WTC11 (cell line): ENCODE results near the gene SPTB. TPM values are rescaled to one million over a fixed set of nuclear protein-coding genes. Genes with fewer than 3 reads are reported as not detected.
A peak's percentile ranks its signal among the peaks of the same experiment; 100 is the strongest.

Experiments
- ATAC-seq: fragments of 200-7000 bp; cut with Tn5 transposase; 2 replicates; pipeline ENCODE4 v1.10.0; 2021; ENCODE audit warnings: mild to moderate bottlenecking, moderate library complexity
- CTCF ChIA-PET: fragments of 300-600 bp; sonication (Branson Sonifier 250); formaldehyde crosslinking; loops from one replicate; lab custom pipeline; 2021; ENCODE audit warnings: antibody characterized with exemption; lab: Charles Lee
- POLR2A ChIA-PET: fragments of 350-600 bp; sonication (Branson Sonifier 250); formaldehyde crosslinking; loops from one replicate; lab custom pipeline; 2021; ENCODE audit warnings: antibody characterized with exemption; lab: Charles Lee
- DNase-seq: peaks from one replicate; pipeline ENCODE4 v3.0.0; 2021; ENCODE audit warnings: low spot score
- H3K27ac Mint-ChIP-seq: 2 replicates; pipeline ENCODE4 v1.8.0; 2021; ENCODE audit warnings: mixed read lengths
- H3K27me3 Mint-ChIP-seq: 2 replicates; pipeline ENCODE4 v1.8.0; 2021; ENCODE audit warnings: low read depth, mild to moderate bottlenecking, moderate library complexity, mixed read lengths
- H3K36me3 Mint-ChIP-seq: 2 replicates; pipeline ENCODE4 v1.8.0; 2021; ENCODE audit warnings: mixed read lengths
- H3K4me1 Mint-ChIP-seq: 2 replicates; pipeline ENCODE4 v1.8.0; 2022; ENCODE audit warnings: mixed read lengths
- H3K4me3 Mint-ChIP-seq: 2 replicates; pipeline ENCODE4 v1.8.0; 2021; ENCODE audit warnings: mild to moderate bottlenecking, moderate library complexity, mixed read lengths
- H3K9me3 Mint-ChIP-seq: 2 replicates; pipeline ENCODE4 v1.8.0; 2021; ENCODE audit warnings: mixed read lengths
- NR3C1 ChIP-seq: sonication (generic); formaldehyde crosslinking; conservative IDR thresholded peaks from 2 replicates; pipeline ENCODE4 v1.8.1; 2023; ENCODE audit warnings: low read depth, mild to moderate bottlenecking, missing genetic modification reagents
- PRRX2 ChIP-seq: fragments of 250-450 bp; sonication (Bioruptor Pico); IDR thresholded peaks from 2 replicates; pipeline ENCODE4 v1.8.0; 2021; ENCODE audit warnings: mild to moderate bottlenecking
- STAT6 ChIP-seq: sonication (generic); formaldehyde crosslinking; conservative IDR thresholded peaks from 2 replicates; pipeline ENCODE4 v1.8.1; 2023; ENCODE audit warnings: mild to moderate bottlenecking, low read depth, missing genetic modification reagents, moderate library complexity
- TEAD1 ChIP-seq: sonication (generic); formaldehyde crosslinking; IDR thresholded peaks from 2 replicates; pipeline ENCODE4 v1.8.0; 2022; ENCODE audit warnings: mild to moderate bottlenecking, missing genetic modification reagents
- ZBTB43 ChIP-seq: sonication (generic); formaldehyde crosslinking; IDR thresholded peaks from 2 replicates; pipeline ENCODE4 v1.8.1; 2023; ENCODE audit warnings: mild to moderate bottlenecking, missing genetic modification reagents
- total RNA-seq: library from RNA; stranded (reverse); gene quantifications from 3 replicates; pipeline ENCODE4 v1.2.3, GENCODE V29; 2021
- TF ChIP-seq, protein P1 (sequence below): sonication (generic); formaldehyde crosslinking; IDR thresholded peaks from 2 replicates; pipeline ENCODE4 v1.8.0; 2023; ENCODE audit warnings: mild to moderate bottlenecking, missing genetic modification reagents
- TF ChIP-seq, protein P2 (sequence below): sonication (generic); formaldehyde crosslinking; IDR thresholded peaks from 2 replicates; pipeline ENCODE4 v1.8.1; 2023; ENCODE audit warnings: mild to moderate bottlenecking, missing genetic modification reagents
- TF ChIP-seq, protein P3 (sequence below): fragments of 250-450 bp; sonication (Bioruptor Pico); IDR thresholded peaks from 2 replicates; pipeline ENCODE4 v1.9.0; 2021; ENCODE audit warnings: mild to moderate bottlenecking, borderline replicate concordance

Gene SPTB
- total RNA-seq, 1 experiment from 2014 or later, result 3.2 TPM

DNA sequence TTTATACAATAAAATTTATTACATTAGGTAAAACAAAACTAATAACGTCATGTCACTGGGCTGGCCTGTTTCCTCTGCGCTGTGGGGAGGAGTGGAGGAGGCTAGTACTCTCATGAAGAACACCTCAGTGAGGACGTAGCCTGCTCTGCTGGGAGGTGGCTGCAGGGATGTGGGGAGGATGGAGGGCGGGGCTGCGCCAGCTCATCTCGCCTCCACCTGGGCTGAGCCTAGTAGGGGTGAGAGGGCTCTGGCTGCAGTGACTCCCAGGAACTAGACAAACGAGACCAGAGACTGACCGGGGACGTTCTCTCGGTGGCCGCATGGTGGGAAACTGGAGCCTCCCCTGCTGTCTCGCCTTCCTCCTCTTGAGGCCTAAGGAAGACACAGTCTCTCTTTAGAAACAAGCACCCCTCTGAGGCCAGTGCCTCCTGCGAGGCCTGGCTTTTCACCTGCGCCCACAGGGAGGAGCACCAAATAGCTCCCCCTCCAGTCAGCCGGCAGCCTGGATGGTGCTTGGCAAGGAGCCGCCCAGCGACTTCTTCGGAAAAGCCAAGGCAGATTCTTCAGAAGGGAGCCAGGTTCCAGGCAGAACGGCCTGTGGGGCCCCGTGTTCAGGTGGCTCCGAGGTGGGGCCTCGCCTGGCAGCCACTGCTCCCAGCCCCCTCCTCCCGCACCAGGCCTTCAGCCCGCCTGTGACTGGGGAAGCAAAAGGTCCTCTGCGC, 113.1 kb downstream of the SPTB start (continued):
- TF ChIP-seq, protein P1, sequence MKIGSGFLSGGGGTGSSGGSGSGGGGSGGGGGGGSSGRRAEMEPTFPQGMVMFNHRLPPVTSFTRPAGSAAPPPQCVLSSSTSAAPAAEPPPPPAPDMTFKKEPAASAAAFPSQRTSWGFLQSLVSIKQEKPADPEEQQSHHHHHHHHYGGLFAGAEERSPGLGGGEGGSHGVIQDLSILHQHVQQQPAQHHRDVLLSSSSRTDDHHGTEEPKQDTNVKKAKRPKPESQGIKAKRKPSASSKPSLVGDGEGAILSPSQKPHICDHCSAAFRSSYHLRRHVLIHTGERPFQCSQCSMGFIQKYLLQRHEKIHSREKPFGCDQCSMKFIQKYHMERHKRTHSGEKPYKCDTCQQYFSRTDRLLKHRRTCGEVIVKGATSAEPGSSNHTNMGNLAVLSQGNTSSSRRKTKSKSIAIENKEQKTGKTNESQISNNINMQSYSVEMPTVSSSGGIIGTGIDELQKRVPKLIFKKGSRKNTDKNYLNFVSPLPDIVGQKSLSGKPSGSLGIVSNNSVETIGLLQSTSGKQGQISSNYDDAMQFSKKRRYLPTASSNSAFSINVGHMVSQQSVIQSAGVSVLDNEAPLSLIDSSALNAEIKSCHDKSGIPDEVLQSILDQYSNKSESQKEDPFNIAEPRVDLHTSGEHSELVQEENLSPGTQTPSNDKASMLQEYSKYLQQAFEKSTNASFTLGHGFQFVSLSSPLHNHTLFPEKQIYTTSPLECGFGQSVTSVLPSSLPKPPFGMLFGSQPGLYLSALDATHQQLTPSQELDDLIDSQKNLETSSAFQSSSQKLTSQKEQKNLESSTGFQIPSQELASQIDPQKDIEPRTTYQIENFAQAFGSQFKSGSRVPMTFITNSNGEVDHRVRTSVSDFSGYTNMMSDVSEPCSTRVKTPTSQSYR, result no peak
- TF ChIP-seq TEAD1 (no peak), NR3C1 (CRISPR knock-in tag) (no peak), PRRX2 (CRISPR knock-in tag) (no peak), STAT6 (CRISPR knock-in tag) (no peak)
- TF ChIP-seq, protein P2, sequence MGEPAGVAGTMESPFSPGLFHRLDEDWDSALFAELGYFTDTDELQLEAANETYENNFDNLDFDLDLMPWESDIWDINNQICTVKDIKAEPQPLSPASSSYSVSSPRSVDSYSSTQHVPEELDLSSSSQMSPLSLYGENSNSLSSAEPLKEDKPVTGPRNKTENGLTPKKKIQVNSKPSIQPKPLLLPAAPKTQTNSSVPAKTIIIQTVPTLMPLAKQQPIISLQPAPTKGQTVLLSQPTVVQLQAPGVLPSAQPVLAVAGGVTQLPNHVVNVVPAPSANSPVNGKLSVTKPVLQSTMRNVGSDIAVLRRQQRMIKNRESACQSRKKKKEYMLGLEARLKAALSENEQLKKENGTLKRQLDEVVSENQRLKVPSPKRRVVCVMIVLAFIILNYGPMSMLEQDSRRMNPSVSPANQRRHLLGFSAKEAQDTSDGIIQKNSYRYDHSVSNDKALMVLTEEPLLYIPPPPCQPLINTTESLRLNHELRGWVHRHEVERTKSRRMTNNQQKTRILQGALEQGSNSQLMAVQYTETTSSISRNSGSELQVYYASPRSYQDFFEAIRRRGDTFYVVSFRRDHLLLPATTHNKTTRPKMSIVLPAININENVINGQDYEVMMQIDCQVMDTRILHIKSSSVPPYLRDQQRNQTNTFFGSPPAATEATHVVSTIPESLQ (CRISPR knock-in tag), result no peak

DNA sequence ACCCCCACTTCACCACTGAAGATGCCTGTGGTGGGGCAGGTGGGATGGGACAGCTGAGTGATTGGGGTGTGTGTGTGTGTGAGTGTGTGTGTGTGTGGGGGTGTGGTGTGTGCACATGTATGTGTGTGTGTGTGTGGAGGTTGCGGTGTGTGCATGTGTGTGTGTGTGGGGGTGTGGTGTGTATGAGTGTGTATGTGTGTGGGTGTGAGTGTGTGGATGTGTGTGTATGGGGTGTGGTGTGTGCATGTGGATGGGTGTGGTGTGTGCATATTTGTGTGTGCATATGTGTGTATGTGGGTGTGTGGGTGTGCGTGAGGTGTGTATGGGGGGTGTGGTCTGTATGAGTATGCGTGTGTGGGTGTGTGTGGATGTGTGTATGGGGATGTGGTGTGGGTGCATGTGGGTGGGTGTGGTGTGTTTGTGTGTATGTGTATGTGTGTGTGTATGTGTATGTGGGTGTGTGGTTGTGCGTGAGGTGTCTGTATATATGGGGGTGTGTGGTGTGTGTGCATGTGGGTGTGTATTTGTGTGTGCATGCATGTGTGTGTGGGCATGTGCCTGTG, 113.9 kb downstream of the SPTB start:
- POLR2A ChIA-PET, result interaction anchor here (1.0 to 1.8 kb wide), 2 partner anchors 115 to 272 kb away, joined by 3 to 4 read pairs; no protein-coding TSS in a partner anchor
- H3K4me3 Mint-ChIP-seq, result no peak overlapping the region
- DNase-seq (no peak), ATAC-seq (no peak)
- H3K9me3 Mint-ChIP-seq, result no peaks in the 10 kb centered on the region
- H3K27ac Mint-ChIP-seq, result no peak overlapping the region
- CTCF ChIA-PET, result interaction anchor here (0.9 to 2.3 kb wide), 27 partner anchors 10 to 195 kb away, joined by 3 to 21 read pairs (median 7); partner anchors contain the start of gene PLEKHG3
- H3K4me1 Mint-ChIP-seq, result peaks cover 48% of the 10 kb centered on the region
- TF ChIP-seq, protein P3, sequence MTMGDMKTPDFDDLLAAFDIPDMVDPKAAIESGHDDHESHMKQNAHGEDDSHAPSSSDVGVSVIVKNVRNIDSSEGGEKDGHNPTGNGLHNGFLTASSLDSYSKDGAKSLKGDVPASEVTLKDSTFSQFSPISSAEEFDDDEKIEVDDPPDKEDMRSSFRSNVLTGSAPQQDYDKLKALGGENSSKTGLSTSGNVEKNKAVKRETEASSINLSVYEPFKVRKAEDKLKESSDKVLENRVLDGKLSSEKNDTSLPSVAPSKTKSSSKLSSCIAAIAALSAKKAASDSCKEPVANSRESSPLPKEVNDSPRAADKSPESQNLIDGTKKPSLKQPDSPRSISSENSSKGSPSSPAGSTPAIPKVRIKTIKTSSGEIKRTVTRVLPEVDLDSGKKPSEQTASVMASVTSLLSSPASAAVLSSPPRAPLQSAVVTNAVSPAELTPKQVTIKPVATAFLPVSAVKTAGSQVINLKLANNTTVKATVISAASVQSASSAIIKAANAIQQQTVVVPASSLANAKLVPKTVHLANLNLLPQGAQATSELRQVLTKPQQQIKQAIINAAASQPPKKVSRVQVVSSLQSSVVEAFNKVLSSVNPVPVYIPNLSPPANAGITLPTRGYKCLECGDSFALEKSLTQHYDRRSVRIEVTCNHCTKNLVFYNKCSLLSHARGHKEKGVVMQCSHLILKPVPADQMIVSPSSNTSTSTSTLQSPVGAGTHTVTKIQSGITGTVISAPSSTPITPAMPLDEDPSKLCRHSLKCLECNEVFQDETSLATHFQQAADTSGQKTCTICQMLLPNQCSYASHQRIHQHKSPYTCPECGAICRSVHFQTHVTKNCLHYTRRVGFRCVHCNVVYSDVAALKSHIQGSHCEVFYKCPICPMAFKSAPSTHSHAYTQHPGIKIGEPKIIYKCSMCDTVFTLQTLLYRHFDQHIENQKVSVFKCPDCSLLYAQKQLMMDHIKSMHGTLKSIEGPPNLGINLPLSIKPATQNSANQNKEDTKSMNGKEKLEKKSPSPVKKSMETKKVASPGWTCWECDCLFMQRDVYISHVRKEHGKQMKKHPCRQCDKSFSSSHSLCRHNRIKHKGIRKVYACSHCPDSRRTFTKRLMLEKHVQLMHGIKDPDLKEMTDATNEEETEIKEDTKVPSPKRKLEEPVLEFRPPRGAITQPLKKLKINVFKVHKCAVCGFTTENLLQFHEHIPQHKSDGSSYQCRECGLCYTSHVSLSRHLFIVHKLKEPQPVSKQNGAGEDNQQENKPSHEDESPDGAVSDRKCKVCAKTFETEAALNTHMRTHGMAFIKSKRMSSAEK (CRISPR knock-in tag), result no peak
- peak; percentile 47; the same call in 1 of the 2 replicates for TF ChIP-seq ZBTB43 (CRISPR knock-in tag)
- peaks cover 18% of the 10 kb centered on the region for H3K27me3 Mint-ChIP-seq
- no peaks in the 10 kb centered on the region for H3K36me3 Mint-ChIP-seq
